Calu3 (cell line): ENCODE results near the gene FBXO41. TPM values are rescaled to one million over a fixed set of nuclear protein-coding genes. Genes with fewer than 3 reads are reported as not detected.

Experiments
- BruUV-seq: library from RNA; stranded (reverse); fragments of 400-500 nt; replicated peaks from 2 replicates; lab custom pipeline; 2021; lab: Mats Ljungman, UMichigan
- CTCF ChIA-PET: fragments of 300-600 bp; sonication (Branson Sonifier 250); formaldehyde crosslinking; loops from one replicate; lab custom pipeline; 2022; ENCODE audit warnings: antibody characterized with exemption; lab: Charles Lee
- DNase-seq: peaks from one replicate; pipeline ENCODE4 v3.0.0; 2022
- H3K27ac Mint-ChIP-seq: one replicate; pipeline ENCODE4 v1.8.0; 2022; ENCODE audit warnings: mixed read lengths; ENCODE audit not compliant: unreplicated experiment
- H3K27me3 Mint-ChIP-seq: one replicate; pipeline ENCODE4 v1.8.0; 2022; ENCODE audit warnings: mixed read lengths; ENCODE audit not compliant: unreplicated experiment
- H3K36me3 Mint-ChIP-seq: one replicate; pipeline ENCODE4 v1.8.0; 2022; ENCODE audit warnings: mild to moderate bottlenecking, moderate library complexity, mixed read lengths; ENCODE audit not compliant: insufficient read depth, unreplicated experiment
- H3K4me1 Mint-ChIP-seq: one replicate; pipeline ENCODE4 v1.8.0; 2022; ENCODE audit warnings: mild to moderate bottlenecking, low read depth, mixed read lengths; ENCODE audit not compliant: unreplicated experiment
- H3K4me3 Mint-ChIP-seq: one replicate; pipeline ENCODE4 v1.8.0; 2022; ENCODE audit warnings: mild to moderate bottlenecking, low read depth, moderate library complexity, mixed read lengths; ENCODE audit not compliant: unreplicated experiment
- H3K9me3 Mint-ChIP-seq: one replicate; pipeline ENCODE4 v1.8.0; 2022; ENCODE audit warnings: low read depth, mixed read lengths; ENCODE audit not compliant: unreplicated experiment
- intact Hi-C: fragments of 100-400 bp; cut with micrococcal nuclease; formaldehyde crosslinking; loops from one replicate; pipeline ENCODE4 v1.10.0; 2022; ENCODE audit not compliant: unreplicated experiment
- total RNA-seq: library from RNA; stranded (reverse); gene quantifications from 2 replicates; pipeline ENCODE4 v1.2.3, GENCODE V29; 2022
- TF ChIP-seq, protein P1 (sequence below): fragments of 200-600 bp; IDR thresholded peaks from one replicate; pipeline ENCODE4 v1.8.0; 2022; ENCODE audit warnings: antibody characterized with exemption; ENCODE audit not compliant: unreplicated experiment

The FBXO41 gene
- total RNA-seq, 1 experiment from 2014 or later: 15.0 TPM

DNA sequence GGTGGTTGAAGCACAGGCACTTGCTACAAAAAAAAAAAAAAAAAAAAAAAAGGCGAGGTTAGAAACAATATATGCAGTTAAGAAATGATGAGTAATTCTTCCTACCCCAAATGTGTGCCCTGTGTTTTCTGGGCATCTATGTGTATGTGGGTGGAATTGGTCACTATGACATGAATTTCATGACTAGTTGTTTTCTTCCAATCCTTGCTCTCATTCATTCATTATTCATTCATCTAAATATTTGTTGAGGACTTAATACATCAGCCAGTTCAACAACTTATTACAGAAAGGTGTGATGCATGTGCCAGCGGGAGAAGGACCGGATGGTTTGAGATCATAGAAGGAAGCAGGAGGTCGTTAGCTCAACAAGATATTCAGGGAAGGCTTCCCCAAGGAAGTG is 17.4 kb upstream of the FBXO41 start:
- intact Hi-C loops: no loop called here
- H3K27me3 Mint-ChIP-seq: peaks cover 73% of the 10 kb centered on the region
- CTCF ChIA-PET: interaction anchor here (0.6 kb wide), 1 partner anchor 390 kb away, joined by 3 read pairs; no protein-coding TSS in a partner anchor
- H3K27ac Mint-ChIP-seq: no peak overlapping the region
- no TSS peak for BruUV-seq
- no peaks in the 10 kb centered on the region for H3K4me1 Mint-ChIP-seq
- no peak overlapping the region for H3K4me3 Mint-ChIP-seq
- TF ChIP-seq, protein P1, sequence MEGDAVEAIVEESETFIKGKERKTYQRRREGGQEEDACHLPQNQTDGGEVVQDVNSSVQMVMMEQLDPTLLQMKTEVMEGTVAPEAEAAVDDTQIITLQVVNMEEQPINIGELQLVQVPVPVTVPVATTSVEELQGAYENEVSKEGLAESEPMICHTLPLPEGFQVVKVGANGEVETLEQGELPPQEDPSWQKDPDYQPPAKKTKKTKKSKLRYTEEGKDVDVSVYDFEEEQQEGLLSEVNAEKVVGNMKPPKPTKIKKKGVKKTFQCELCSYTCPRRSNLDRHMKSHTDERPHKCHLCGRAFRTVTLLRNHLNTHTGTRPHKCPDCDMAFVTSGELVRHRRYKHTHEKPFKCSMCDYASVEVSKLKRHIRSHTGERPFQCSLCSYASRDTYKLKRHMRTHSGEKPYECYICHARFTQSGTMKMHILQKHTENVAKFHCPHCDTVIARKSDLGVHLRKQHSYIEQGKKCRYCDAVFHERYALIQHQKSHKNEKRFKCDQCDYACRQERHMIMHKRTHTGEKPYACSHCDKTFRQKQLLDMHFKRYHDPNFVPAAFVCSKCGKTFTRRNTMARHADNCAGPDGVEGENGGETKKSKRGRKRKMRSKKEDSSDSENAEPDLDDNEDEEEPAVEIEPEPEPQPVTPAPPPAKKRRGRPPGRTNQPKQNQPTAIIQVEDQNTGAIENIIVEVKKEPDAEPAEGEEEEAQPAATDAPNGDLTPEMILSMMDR: no peak
- H3K9me3 Mint-ChIP-seq: no peaks in the 10 kb centered on the region
- no peaks in the 10 kb centered on the region for H3K36me3 Mint-ChIP-seq
- no peak for DNase-seq

DNA sequence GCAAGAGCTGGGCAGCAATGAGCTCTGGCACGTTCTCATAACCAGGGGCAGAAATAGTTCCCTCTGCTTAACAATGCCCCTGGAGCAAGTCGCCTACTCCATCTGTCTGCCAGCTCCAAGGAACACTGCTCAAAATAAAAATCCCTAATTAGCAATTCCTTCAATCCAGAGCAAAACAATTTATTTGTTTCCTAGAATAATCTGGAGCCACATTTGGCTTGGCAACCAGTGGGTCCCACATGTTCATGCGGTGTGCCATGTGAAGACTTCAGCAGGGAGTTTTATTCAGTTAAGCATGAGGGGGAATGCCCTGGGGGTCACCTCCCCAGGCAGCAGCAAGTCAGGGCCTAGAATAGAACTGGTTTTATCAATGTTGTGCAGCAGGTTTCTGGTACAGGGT is 16.6 kb upstream of the FBXO41 start:
- Mint-ChIP-seq H3K9me3 (no peaks in the 10 kb centered on the region), H3K4me3 (no peak overlapping the region), H3K27me3 (peaks cover 73% of the 10 kb centered on the region), H3K27ac (no peak overlapping the region), H3K4me1 (no peaks in the 10 kb centered on the region), H3K36me3 (no peaks in the 10 kb centered on the region)
- CTCF ChIA-PET: interaction anchor here (0.6 to 0.7 kb wide), 2 partner anchors 28 to 84 kb away, joined by 4 read pairs; no protein-coding TSS in a partner anchor
- TF ChIP-seq, protein P1: no peak
- intact Hi-C loops: no loop called here
- BruUV-seq: no TSS peak
- DNase-seq: no peak

DNA sequence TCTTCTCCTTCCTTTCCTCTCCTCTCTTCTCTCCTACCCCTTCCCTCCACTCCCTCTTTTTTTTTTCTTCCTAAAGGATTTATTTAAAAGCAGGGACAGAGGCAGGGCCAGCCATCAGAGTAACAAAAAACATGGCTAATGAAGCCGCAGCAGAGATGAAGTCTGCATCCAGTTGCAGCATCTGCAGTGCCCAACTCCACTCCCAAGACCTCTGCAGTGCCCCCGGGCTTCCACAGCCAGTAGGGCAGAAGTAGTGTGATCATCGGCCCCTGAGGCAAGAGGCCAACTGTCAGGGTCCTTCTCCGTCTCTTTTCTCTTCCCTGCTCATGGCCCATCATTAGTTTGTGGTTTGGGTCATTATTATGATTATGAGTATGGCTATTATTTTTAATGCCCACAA is 13.3 kb upstream of the FBXO41 start:
- TF ChIP-seq, protein P1: no peak
- intact Hi-C loops: no loop called here
- CTCF ChIA-PET: no interaction called here
- Mint-ChIP-seq H3K4me3 (no peak overlapping the region), H3K4me1 (no peaks in the 10 kb centered on the region), H3K9me3 (no peaks in the 10 kb centered on the region), H3K36me3 (peaks cover 10% of the 10 kb centered on the region), H3K27ac (no peak overlapping the region), H3K27me3 (peaks cover 78% of the 10 kb centered on the region)
- no TSS peak for BruUV-seq
- no peak for DNase-seq

DNA sequence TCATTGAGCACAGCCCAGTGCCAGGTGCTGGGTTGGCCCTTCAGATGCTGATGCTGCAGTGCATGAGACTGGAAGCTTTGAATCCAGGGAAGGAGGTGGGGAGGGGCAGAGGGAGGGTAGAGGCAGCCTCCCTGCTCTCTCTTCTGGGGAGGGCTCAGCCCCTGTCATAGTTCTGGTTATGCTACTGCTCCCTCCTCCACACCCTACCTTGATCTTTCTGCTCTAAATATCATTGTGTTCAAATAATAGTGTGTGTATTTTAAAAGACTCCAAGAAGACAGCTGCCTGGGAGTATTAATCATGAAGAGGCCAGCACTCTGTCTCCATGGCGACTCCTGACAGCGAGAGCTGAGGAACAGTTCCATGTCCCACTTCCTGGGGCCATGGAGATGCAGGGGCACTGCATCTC is 12.9 kb upstream of the FBXO41 start:
- TF ChIP-seq, protein P1: no peak
- intact Hi-C loops: no loop called here
- BruUV-seq: no TSS peak
- Mint-ChIP-seq H3K9me3 (no peaks in the 10 kb centered on the region), H3K4me1 (no peaks in the 10 kb centered on the region), H3K36me3 (peaks cover 14% of the 10 kb centered on the region), H3K27ac (no peak overlapping the region), H3K27me3 (peaks cover 78% of the 10 kb centered on the region), H3K4me3 (no peak overlapping the region)
- CTCF ChIA-PET: no interaction called here
- DNase-seq: no peak
